Lung (tissue), 16 donors: ENCODE data around the gene ODF4. TPM values are rescaled to one million over a fixed set of nuclear protein-coding genes. Genes with fewer than 3 reads are reported as not detected.
A peak's percentile ranks its signal among the peaks of the same experiment; 100 is the strongest.

ENCODE experiments used
- ATAC-seq: fragments of 200-7000 bp; cut with Tn5 transposase; one replicate; pipeline ENCODE4 v1.9.1; 2020; ENCODE audit warnings: moderate number of reproducible peaks; ENCODE audit not compliant: insufficient read depth, low FRiP score
- DNase-seq, 3 donors: peaks; one replicate each; pipeline ENCODE4 v3.0.0-alpha.2; 2013 to 2017
- H3K27ac ChIP-seq, 2 donors: one replicate each; pipeline ENCODE4 v1.5.1; 2013; ENCODE audit warnings: mild to moderate bottlenecking in 2 of 2, moderate library complexity in 2 of 2, control low read depth in 1 of 2, inconsistent platforms in 1 of 2, low read depth in 1 of 2, low read length in 1 of 2
- H3K27me3 ChIP-seq, 3 donors: one replicate each; pipeline ENCODE4 v1.5.1; 2013; ENCODE audit warnings: low read length in 2 of 3; ENCODE audit not compliant: control insufficient read depth in 3 of 3, insufficient read depth in 3 of 3
- H3K36me3 ChIP-seq, 4 donors: one replicate each; pipeline ENCODE4 v1.5.1; 2013; ENCODE audit warnings: low read length in 4 of 4, mild to moderate bottlenecking in 1 of 4, moderate library complexity in 1 of 4; ENCODE audit not compliant: control insufficient read depth in 4 of 4, insufficient read depth in 4 of 4
- H3K4me1 ChIP-seq, 5 donors: one replicate each; pipeline ENCODE4 v1.5.1; 2013; ENCODE audit warnings: low read length in 5 of 5, mild to moderate bottlenecking in 2 of 5, moderate library complexity in 1 of 5; ENCODE audit not compliant: control insufficient read depth in 5 of 5, insufficient read depth in 5 of 5
- H3K4me3 ChIP-seq: one replicate; pipeline ENCODE4 v1.5.1; 2013; ENCODE audit warnings: mild to moderate bottlenecking, control low read depth, moderate library complexity
- H3K9ac ChIP-seq, 2 donors: one replicate each; pipeline ENCODE4 v1.5.1; 2013; ENCODE audit warnings: low read length in 2 of 2, control low read depth in 1 of 2; ENCODE audit not compliant: insufficient read depth in 1 of 2
- H3K9me3 ChIP-seq, 4 donors: one replicate each; pipeline ENCODE4 v1.5.1; 2013; ENCODE audit warnings: low read length in 3 of 4, mild to moderate bottlenecking in 1 of 4, moderate library complexity in 1 of 4; ENCODE audit not compliant: control insufficient read depth in 4 of 4, insufficient read depth in 3 of 4
- CTCF ChIP-seq: IDR thresholded peaks from 2 replicates; pipeline ENCODE4 v1.5.1; 2012; ENCODE audit warnings: mild to moderate bottlenecking; ENCODE audit errors: control extremely low read depth, extremely low read depth
- WGBS, 2 donors: extraction: QIAGEN DNeasy Blood & Tissue Kit; methylation state at CpG; one replicate each; pipeline ENCODE4 v1.1.7; 2013; 5-methylcytosine and 5-hydroxymethylcytosine counted together
- long read RNA-seq, 5 donors: transcript quantifications; one replicate each; lab custom pipeline, GENCODE V29; 2026
- polyA plus RNA-seq, 2 donors: library from polyadenylated mRNA; stranded (reverse); fragments of 200-250 nt; gene quantifications; one replicate each; pipeline ENCODE4 v1.2.1, GENCODE V29; 2013
- total RNA-seq, 2 donors: library from RNA; depleted of rRNA in 1 of 2; stranded (reverse); fragments of >200 nt in 1 of 2; gene quantifications; one replicate each; pipeline ENCODE4 v1.2.1, GENCODE V29; 2014 to 2021
- donor health status: control.
- donor health status: control.
- donor health status: Bipolar disorder and iron deficiency.
- donor health status: healthy.
- donor health status: DM: yes; HTN: yes; CAD: no.

Gene ODF4
- total RNA-seq (not detected), polyA plus RNA-seq (not detected)
- long read RNA-seq, donor 1, result 0 reads
- long read RNA-seq, donor 2, result 0 reads
- long read RNA-seq, donor 3, result 0 reads
- long read RNA-seq, donor 4, result 0 reads
- long read RNA-seq, donor 5, result 0 reads

- Histone ChIP-seq H3K4me1 (no peaks in the 10 kb centered on the region), H3K36me3 (no peaks in the 10 kb centered on the region), H3K9ac (no peak within 1 kb of the TSS), H3K27me3 (no peaks in the 10 kb centered on the region), H3K9me3 (no peaks in the 10 kb centered on the region), H3K27ac (no peak within 1 kb of the TSS), H3K4me3 (no peak within 1 kb of the TSS)
- no peak for TF ChIP-seq CTCF
- no peak for DNase-seq
- 51 to 57% methylated on average over 2 of the region's 2 CpGs for WGBS, 2 donors
- no peak for ATAC-seq
Observed at GRCh38 chr17:8339540-8339939, at the start of gene ODF4. ODF4 (plus strand) TSS chr17:8339840; CDS start chr17:8340052, 212 bp downstream.

GRCh38 chr17:8290043-8290442, 49.6 kb upstream of the ODF4 start:
- H3K4me1 ChIP-seq, result peaks cover 2 to 18% (median 11%) of the 10 kb centered on the region in 5 donors

GRCh38 chr17:8292639-8293395, 46.8 kb upstream of the ODF4 start:
- Histone ChIP-seq H3K9me3 (no peaks in the 10 kb centered on the region), H3K27me3 (no peaks in the 10 kb centered on the region), H3K36me3 (no peaks in the 10 kb centered on the region), H3K27ac (peak overlapping the region in 1 of 2 donors; percentile 37), H3K4me1 (peaks cover 2 to 17% (median 11%) of the 10 kb centered on the region in 5 donors), H3K4me3 (no peak overlapping the region), H3K9ac (no peak overlapping the region)
- ATAC-seq (no peak), DNase-seq (no peak)
- WGBS, 2 donors, result 56 to 76% methylated on average over 5 of the region's 5 CpGs
- TF ChIP-seq CTCF, result no peak

More at GRCh38 chr17:8290043-8290442, 49.6 kb upstream of the ODF4 start:
- no peak for TF ChIP-seq CTCF
- no peak overlapping the region for H3K27ac ChIP-seq
- H3K4me3 ChIP-seq, result no peak overlapping the region
- 48 to 69% methylated on average over 3 of the region's 3 CpGs for WGBS, 2 donors
- no peaks in the 10 kb centered on the region for H3K27me3 ChIP-seq
- no peaks in the 10 kb centered on the region for H3K9me3 ChIP-seq
- H3K36me3 ChIP-seq, result no peaks in the 10 kb centered on the region
- ATAC-seq, result no peak
- DNase-seq, result no peak
- H3K9ac ChIP-seq, result no peak overlapping the region
